ENCODE data around the gene STK10.

GRCh38 chr5:172117977-172118701, 69.9 kb downstream of the STK10 start:
- TF ChIP-seq CTCF (IDR thresholded peaks at IDR 0.05), result no peak
- no peak for TF ChIP-seq POLR2A (IDR thresholded peaks at IDR 0.05)

All from body of pancreas (tissue), 4 donors.